NCI-H2196 treated with DMSO at 0.1 percent for 48 hours (cell line): ENCODE data around the gene TYRO3.

Source experiments
- DNase-seq: peaks from one replicate; lab custom pipeline; 2025; ENCODE audit not compliant: unreplicated experiment; lab: John Stamatoyannopoulos, UW

Gene TYRO3

DNA sequence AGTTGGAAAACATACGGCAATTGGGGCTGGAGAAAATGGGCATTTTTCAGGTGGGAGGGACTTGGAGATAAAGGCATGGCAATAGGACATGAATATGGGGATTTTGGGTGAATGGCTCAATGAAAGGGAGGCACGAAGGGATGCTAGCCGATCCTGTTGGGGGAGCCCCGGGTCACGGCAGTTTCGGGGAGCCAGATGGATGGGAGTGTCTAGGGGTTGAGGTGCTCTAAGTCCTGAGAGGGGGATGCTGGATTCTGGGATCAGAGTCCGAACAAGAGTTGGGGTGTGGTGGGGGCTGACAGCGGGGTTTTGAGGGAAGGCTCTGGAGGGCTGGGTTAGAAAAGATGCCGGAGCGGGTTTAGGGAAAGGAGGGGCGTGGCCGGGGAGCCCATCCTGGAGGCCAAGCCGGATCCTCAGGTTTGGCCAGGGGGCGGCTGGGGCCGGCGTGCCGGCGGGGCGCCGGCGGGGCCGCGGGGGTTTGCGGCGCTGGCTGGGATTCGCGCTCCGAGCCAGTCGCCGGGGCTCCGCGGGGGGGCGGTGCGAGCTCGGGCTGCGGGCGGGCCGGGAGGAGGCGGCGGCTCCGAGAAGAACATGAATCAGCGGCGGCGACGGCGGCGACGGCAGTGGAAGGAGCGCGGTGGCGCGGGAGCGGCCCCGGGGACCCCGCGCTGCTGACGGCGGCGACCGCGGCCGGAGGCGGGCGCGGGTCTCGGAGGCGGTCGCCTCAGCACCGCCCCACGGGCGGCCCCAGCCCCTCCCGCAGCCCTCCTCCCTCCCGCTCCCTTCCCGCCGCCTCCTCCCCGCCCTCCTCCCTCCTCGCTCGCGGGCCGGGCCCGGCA, at the start of gene TYRO3:
TSS of gene TYRO3 (plus strand) at position 813 of the 839 bp plus-strand sequence. CDS start 46 bp downstream, outside the sequence.
- DNase-seq, result no peak

DNA sequence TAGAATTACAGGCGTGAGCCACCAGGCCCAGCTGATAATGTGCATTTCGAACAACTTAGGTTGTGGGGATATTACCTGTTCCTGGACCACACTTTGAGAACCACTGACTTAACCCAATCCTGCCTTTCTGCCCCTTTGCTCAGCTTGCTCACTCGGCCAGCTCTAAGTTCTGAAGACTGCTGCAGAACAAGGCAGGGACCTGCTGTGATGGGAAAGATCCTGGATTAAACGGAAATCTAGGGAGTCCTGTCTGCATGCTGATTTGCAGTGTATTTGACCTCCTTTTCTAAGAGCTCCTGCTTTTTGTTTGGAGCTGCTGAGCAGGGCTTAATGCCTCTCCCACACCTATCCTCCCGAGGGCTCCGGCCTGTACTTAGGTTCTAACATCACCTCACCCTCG, 48.3 kb upstream of the TYRO3 start:
- no peak for DNase-seq

DNA sequence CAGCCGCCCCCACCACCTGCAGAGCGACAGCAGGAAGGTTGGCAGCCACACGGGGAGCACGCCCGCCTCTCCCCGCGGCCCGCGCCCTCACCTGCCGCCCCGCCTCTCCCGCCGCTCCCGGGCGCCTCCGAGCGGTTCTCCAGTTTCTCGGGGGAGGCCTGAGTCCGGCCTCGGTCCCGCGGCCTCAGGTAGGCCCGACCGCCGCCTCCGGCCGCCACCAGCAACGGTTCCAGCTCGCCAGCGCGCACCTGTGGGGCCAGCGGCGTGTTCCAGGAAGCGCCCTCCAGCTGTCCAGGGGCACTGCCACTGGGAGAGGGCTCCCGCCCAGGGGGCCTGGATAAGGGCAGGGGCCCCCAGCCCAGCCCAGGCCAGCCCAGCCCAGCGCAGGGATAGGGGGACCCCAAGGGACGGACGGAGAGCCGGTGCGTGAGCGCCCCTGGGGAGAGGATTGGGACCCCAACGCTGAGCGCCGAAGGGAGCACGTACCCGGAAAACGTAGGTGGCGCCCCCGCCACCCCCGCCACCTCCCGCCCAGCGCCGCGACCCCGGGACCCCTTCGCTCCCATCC, 47.6 kb upstream of the TYRO3 start:
- no peak for DNase-seq

GRCh38 chr15:41511899-41512369, 47.1 kb upstream of the TYRO3 start:
- DNase-seq, result no peak

DNA sequence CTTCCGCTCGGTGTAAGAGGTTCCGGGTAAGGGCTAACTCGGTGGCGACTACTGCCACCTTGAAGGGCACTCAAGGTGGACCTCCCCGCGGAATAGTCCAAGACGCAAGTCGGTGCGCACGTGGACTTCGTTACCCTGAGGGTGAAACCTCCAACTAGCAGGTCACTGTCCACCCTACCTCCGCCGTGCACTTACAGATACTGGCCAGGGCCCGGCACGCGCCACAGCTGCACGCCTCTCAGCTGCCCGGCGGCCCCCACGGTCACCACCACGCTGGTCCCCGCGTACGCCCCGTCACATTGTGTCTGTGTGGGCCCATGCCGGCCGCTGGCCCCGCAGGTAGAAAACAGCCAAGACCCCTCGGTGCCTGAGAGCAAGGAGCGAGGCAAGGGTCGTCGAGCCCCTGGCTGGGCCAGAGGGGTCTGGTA, 46.5 kb upstream of the TYRO3 start:
- no peak for DNase-seq

GRCh38 chr15:41512940-41513505, 46.0 kb upstream of the TYRO3 start:
- no peak for DNase-seq

- DNase-seq, result no peak
Observed at GRCh38 chr15:41513506-41514227, 45.3 kb upstream of the TYRO3 start, which contains the start of gene LTK. Gene LTK, minus strand, starts transcription at chr15:41513827. Its CDS starts 118 bp downstream, at chr15:41513709.

GRCh38 chr15:41517895-41518449, 41.0 kb upstream of the TYRO3 start:
- no peak for DNase-seq

DNA sequence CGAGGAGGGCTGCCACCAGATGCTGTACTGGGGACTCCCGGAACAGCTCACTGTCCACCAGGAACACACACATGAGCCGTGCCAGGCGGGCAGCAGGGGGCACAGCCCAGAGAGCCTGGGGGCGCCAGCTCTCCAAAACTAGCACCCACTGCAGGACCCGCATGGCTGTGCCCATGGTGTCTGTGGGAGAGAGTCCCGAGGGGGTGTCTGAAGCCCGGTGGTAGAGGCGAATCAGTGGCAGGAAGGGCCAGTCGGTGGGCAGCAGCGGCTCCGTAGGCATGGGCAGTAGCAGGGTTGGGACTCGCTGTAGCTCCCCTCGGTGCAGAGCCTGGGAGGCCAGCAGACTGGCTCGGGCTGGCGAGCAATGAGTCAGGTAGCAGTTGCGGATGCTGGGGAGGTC, 38.4 kb upstream of the TYRO3 start:
- DNase-seq, result no peak

DNA sequence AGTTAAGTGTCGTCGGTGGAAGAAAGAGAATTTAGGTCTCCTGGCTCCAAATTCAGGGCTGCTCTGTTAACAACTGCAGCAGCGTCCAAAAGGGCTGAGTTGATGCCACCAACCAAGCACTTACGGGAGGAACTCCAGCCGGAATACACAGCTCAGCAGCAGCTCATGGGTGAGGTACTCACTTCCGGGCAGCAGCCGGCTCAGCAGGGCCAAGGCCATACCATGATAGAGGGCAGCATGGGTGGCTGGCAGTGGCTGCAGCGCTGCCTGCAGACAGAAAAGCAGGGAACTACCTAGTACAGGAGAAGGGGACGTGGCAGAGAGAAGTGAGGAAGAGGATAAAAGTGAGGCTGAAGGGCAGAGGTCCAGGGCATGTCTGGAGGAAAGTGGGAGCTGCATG, 37.4 kb upstream of the TYRO3 start:
- DNase-seq, result no peak

GRCh38 chr15:41523097-41523496, 35.9 kb upstream of the TYRO3 start:
- no peak for DNase-seq

- DNase-seq, result no peak
Observed at GRCh38 chr15:41530363-41530956, 28.6 kb upstream of the TYRO3 start.

DNA sequence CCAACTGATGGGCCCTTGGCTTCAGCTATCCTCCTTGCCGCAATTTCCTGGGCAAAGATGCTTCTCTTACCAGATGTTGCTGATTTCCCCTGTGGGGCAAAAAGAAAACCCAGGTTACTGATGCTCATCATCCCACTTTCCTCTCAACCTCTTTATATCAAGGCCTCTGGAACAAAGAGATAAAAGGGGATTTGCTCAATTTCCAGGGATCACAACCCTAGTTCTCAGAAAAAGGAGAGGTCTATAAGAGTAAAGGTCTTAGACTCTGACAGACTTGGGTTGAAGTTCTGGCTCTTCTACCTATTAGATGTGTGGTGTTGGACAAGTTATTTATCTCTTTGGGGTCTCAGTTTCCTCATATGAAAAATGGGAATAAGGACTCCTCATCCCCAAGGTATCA, 23.5 kb upstream of the TYRO3 start:
- DNase-seq, result no peak

- no peak for DNase-seq
Observed at GRCh38 chr15:41536866-41537265, 22.1 kb upstream of the TYRO3 start.

GRCh38 chr15:41543521-41543870, 15.5 kb upstream of the TYRO3 start:
- DNase-seq, result no peak

- no peak for DNase-seq
Observed at GRCh38 chr15:41544650-41545015, 14.4 kb upstream of the TYRO3 start.

DNA sequence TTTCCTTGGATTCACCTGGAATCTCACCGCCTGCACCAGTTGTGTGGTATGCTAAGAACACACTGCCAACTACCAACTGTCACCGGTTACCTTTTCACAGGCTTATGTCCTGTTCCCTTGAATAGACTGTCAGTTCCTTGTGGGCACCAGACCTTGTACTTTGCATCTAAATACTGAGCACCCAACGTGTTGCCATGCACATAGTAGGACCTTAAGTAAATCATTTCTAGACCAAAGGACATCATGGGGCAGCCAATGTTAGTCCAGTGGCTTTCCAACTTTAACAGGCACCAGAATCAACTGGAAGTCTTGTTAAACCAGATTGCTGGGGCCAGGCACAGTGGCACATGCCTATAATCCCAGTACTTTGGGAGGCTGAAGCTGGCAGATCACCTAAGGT, 13.8 kb upstream of the TYRO3 start:
- DNase-seq, result no peak

GRCh38 chr15:41546851-41547786, 11.9 kb upstream of the TYRO3 start:
- no peak for DNase-seq

- DNase-seq, result no peak
Observed at GRCh38 chr15:41550066-41550775, 8.8 kb upstream of the TYRO3 start.
